Smooth muscle cell of the brain vasculature (primary cell): Measurements from ENCODE around the gene CCDC170.

Source experiments
- DNase-seq: peaks from one replicate; pipeline ENCODE4 v3.0.0-alpha.2; 2012; ENCODE audit warnings: low read depth, low spot score

Gene CCDC170

GRCh38 chr6:151617539-151617938, 123.7 kb downstream of the CCDC170 start:
- DNase-seq: no peak

- no peak for DNase-seq
Observed at GRCh38 chr6:151618717-151619116, 124.9 kb downstream of the CCDC170 start.

GRCh38 chr6:151620179-151620578, 126.4 kb downstream of the CCDC170 start:
- no peak for DNase-seq

- DNase-seq: no peak
Observed at GRCh38 chr6:151624071-151624470, 130.3 kb downstream of the CCDC170 start.

GRCh38 chr6:151624481-151624880, 130.7 kb downstream of the CCDC170 start:
- DNase-seq: no peak

- DNase-seq: no peak
Observed at GRCh38 chr6:151624900-151625536, 131.2 kb downstream of the CCDC170 start.

GRCh38 chr6:151627689-151628444, 134.1 kb downstream of the CCDC170 start:
- no peak for DNase-seq

GRCh38 chr6:151629791-151630190, 136.0 kb downstream of the CCDC170 start:
- DNase-seq: no peak

GRCh38 chr6:151630387-151630786, 136.6 kb downstream of the CCDC170 start:
- DNase-seq: no peak

GRCh38 chr6:151630991-151631655, 137.3 kb downstream of the CCDC170 start:
- no peak for DNase-seq

- no peak for DNase-seq
Observed at GRCh38 chr6:151632415-151632987, 138.7 kb downstream of the CCDC170 start.

- DNase-seq: no peak
Observed at GRCh38 chr6:151633526-151634335, 139.9 kb downstream of the CCDC170 start.

GRCh38 chr6:151634336-151634720, 140.5 kb downstream of the CCDC170 start:
- DNase-seq: no peak

GRCh38 chr6:151635741-151636140, 141.9 kb downstream of the CCDC170 start:
- no peak for DNase-seq

GRCh38 chr6:151637814-151638213, 144.0 kb downstream of the CCDC170 start:
- no peak for DNase-seq

GRCh38 chr6:151639750-151640149, 145.9 kb downstream of the CCDC170 start:
- DNase-seq: no peak

- DNase-seq: no peak
Observed at GRCh38 chr6:151641028-151641427, 147.2 kb downstream of the CCDC170 start.

GRCh38 chr6:151647976-151648639, 154.3 kb downstream of the CCDC170 start:
- no peak for DNase-seq

GRCh38 chr6:151649835-151650234, 156.0 kb downstream of the CCDC170 start:
- DNase-seq: no peak

GRCh38 chr6:151651639-151652038, 157.8 kb downstream of the CCDC170 start:
- DNase-seq: no peak

- DNase-seq: no peak
Observed at GRCh38 chr6:151652325-151652724, 158.5 kb downstream of the CCDC170 start.
